ENCODE results near the gene RIOK3. TPM values are rescaled to one million over a fixed set of nuclear protein-coding genes. Genes with fewer than 3 reads are reported as not detected.
A peak's percentile ranks its signal among the peaks of the same experiment; 100 is the strongest.
"Not testable (repeated sequence)": the region's sequence is repeated elsewhere in the genome, so short reads cannot be mapped to it uniquely, and the experiment has no call there.

The RIOK3 gene, protein sequence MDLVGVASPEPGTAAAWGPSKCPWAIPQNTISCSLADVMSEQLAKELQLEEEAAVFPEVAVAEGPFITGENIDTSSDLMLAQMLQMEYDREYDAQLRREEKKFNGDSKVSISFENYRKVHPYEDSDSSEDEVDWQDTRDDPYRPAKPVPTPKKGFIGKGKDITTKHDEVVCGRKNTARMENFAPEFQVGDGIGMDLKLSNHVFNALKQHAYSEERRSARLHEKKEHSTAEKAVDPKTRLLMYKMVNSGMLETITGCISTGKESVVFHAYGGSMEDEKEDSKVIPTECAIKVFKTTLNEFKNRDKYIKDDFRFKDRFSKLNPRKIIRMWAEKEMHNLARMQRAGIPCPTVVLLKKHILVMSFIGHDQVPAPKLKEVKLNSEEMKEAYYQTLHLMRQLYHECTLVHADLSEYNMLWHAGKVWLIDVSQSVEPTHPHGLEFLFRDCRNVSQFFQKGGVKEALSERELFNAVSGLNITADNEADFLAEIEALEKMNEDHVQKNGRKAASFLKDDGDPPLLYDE
- 93.3 TPM for total RNA-seq

DNA sequence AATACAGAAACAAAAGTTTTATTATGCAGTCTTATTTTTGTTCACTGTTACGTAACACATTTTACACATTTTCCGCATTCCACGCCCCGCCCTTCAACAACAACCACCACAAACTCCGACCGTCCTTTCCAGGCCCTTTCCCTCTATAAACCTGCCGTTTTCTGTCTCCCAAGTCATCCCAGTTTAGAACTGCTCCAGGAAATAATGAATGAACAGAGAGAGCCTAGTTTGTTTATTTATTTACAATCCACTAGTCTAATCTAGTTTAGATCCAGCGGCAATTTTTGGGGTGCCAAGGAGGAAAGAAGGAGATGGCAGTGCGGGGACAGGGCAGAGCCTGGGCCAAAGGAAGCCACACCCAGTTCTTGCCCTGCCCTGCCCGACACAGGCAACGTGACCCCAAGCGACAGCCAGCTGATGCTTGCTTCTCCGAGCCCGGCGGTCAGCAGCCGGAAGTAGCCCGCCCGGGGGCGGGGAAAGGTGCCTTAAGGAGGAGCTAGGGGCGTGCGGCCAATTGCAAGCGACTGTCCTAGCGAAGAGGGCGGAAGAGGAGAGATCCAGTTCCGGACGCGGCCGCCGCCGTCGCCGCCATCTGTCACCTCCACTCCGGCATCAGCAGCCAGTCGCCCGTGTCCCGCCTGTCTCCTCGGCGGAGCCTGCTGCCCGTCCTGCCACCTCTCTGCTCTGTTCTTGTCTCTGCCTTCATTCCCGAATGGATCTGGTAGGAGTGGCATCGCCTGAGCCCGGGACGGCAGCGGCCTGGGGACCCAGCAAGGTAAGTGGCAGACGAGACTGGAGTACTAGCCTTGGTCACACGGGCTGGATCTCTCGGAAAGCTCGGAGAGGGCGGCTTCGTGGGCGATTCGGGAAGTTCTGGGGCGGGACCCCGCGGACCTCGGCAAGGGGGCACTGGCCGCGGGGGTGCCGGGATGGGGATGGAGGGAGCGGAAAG lies at the start of gene RIOK3:
TSS of gene RIOK3 (plus strand) at position 560 of the 952 bp plus-strand sequence. CDS start at position 713, 153 bp downstream.
- peak; percentile 98 for DNase-seq

DNA sequence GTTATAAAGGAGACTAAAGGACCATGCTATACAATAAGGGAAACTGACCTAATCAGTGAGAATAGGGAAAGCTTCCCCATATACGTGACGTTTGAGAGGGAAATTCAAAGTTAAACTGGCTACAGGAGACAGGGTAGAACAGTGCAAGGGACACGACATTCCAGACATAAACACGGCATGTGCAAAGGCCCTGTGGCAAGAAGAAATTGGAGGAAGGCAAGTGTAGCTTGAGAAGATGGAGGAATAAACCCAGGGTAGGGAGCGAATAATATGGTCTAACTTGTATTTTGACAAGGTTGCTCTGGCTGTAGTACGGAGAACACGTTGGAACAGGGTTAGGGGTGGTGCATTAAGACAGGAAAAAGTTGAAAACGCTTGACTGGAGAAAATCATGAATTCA lies 49.8 kb upstream of the RIOK3 start:
- DNase-seq, result no peak

DNA sequence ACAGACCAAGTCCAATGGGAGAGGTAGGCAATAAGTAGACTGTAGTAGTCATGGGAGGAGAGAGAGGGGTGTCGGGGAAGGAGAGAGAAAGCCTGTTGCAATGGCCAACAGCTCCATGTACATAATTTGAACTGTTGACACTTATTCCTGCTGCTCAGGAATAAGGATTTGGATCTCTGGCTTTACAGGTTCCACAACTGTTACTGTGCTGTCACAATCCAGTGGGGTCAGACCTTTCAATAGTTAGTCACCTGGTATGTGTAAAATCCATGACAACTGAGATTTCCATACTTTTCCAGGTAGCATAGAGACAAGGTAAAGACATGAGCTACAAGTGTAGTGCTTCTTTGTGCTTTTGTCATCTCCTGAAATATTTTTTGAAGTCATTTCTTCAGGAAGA lies 47.5 kb upstream of the RIOK3 start:
- no peak for DNase-seq

DNA sequence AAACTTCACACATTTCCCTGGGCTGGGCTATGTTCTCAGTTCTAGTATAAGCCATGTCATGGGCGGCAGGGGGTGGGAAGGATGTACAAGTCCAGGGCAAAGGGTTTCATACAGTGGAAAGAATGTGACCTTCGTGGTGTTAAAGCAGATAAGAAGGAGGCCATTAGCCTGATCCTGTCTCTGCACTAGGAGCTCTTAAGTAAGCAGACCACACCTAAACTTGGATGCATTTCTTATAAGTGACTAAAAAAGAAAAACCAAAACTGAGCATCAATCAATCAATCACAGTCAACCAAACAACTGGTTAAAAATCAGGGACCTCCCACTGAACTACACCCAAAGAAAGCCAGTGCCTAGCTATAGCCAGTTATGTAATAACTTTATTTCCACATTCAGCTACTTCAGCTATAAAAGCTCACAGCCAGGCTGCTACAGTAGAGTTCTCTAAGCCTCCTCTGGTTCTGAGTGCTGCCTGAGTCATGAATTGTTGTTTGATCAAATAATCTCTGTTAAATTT lies 46.8 kb upstream of the RIOK3 start:
- DNase-seq, result no peak

DNA sequence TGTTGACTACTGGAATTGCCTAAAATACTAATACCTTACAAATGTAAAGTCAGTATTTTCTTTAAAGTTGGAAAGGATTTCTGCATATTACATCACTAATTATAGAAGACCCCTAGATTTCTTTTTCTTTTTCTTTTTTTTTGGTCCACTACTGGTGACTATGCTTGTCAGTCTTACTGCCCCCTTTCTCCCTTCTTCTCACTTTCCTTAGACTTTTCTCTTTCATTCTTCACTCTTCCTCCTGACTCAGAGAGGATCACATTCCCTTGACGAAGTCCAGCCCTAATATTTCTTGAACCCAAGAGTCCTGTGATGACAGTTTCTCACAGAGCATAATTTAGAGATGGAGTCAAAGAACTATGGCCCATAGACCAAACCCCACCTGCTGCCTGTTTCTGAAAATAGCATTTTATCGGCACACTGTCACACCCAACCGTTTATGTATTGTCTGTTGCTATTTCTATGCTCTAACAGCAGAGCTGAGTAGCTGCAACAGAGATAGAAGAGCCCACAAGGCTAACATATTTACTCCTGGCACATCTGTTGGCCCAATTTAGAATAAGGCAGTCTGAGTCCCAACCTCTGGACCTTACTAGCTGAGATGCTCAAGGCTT lies 40.6 kb upstream of the RIOK3 start:
- DNase-seq, result no peak

DNA sequence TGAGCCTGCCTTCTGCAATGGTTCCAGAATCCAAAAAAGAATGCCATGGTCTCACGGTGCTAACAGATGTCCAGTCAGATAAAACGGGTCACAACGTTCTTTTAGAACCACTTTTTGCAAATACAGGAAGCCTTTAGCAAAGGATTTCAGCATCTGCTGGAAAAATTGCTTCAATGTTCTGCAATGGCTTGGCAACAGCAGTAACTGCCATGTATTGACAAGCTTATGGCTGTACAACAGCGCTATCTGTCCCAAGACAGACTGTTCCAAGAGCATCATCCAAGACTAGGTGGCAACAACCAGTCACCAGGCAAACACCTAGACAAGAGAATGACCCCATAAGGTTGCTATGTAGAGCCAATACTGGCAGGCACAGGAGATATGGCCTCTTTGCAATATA lies 37.6 kb upstream of the RIOK3 start:
- DNase-seq, result no peak

DNA sequence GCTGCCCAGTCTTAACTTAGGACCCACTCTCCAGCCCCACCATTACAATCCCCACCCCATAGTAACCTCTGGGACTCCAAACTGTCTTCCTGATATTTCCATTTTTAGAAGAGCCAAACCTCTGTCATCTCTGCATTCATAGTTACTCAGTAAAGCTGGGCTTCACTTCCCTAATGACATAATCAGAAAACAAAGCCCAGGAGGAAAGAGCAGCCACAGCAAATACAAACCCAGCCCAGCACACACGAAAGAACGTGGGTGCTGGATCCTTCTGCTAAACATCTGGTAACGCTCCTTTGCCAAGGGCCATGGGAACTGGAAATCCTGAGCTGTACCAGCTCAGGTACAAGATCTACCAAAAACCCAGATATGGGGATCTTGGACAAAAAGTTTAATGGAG lies 36.8 kb upstream of the RIOK3 start:
- DNase-seq, result no peak

DNA sequence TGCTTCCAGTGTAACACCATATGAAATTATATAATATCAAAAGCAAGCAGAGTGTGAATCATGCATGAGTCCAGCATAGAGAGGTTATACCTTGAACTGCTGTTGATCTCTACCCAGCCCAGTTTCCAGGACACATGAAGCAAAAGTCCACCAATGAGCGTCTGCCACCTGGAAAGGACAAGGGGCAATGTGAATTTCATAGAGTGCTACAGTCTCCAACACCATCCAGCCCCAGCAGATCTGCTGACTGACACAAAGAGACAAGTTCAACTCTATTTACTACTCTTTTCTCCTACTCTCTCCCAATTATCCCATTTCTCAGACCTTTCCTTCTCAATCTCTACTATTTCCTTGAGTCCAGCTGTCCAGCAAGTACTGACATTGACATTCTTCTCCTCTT lies 31.8 kb upstream of the RIOK3 start:
- DNase-seq, result no peak

DNA sequence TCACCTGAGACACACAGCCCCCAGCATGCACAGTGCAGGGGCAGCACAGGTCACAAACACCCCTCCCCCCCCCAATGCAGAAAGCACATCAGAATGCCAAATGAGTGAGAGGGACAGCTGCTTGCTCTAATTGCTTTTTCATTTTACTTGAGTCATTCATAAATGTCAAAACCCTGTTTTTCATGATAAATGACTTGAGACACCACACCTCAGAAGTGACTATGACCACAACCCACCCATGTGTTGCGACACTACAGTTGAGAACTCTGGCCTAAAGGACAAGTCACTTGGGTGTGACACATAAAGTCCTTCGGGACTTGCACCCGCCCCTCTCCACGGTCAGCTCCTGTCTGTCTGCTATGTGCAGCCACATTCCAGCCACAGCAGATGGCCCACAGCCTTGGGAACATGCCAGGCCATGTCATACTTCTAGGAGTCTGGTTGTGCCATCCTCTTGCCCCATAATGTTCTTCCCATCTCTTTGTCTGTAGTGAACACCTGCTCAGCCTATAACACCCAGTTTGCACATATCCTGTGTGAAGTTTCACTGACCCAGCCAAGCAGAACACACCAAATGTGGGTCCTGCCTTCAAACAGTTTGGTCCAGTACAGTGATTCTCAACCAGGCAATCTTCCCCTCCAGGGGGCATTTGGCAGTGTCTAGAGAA lies 30.2 kb upstream of the RIOK3 start:
- DNase-seq, result peak; percentile 81

DNA sequence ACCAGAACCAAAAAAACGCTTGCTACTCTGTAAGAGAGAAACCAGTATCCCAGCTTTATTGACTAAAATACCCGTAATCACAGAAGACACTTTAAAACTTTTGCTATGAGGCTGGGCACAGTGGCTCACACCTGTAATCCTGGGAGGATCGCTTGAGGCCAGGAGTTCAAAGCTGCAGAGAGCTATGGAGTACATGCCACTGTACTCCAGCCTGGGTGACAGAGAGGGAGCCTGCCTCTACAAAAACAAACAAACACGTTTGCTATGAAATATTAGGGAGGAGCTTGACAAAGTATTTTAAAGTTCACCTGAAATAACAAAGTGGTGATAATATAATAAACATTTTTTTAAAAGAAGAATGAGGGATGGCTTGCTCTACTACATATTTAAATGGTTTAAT lies 28.5 kb upstream of the RIOK3 start:
- DNase-seq, result no peak

DNA sequence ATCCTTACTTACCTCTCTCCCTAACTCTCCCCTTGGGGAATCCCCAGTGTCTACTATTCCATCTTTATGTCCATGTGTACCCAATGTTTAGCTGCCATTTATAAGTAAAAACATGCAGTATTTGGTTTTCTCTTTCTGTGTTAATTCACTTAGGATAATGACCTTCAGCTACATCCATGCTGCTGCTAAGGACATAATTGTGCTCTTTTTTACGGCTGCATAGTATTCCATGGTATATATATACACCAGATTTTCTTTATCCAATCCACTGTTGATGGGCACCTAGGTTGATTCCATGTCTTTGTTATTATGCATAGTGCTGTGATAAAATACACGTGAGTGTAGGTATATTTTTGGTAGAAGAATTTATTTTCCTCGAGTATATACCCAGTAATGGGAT lies 24.3 kb upstream of the RIOK3 start:
- no peak for DNase-seq

DNA sequence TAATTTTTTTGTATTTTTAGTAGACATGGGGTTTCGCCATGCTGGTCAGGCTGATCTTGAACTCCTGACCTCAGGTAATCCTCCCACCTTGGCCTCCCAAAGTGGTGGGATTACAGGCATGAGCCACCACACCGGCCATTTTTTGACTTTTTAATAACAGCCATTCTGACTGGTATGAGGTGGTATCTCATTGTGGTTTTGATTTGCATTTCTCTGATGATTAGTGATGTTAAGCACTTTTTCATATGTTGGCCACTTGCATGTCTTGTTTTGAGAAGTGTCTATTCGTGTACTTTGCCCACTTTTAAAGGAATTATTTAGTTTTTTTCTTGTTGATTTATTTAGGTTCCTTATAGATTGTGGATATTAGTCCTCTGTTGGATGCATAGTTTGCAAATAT lies 23.5 kb upstream of the RIOK3 start:
- DNase-seq, result not testable (repeated sequence)

DNA sequence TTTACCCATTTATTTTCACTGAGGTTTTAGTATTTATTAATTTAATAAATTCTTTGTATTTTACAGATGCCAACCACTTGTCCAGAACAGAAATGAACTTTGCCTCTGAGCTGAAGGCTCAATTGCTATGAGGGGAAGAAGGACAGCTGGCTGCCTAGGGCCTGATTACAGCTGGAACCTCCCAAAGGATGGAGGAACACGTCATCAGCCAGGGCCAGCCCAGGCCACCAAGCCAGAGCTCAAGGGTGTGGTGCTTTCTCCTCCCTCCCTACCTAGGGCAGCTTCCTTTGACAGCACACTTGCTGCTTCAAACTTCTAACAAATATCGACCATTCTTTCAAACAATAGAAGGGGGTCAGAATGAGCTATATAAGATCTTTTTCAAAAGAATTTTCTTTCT lies 19.7 kb upstream of the RIOK3 start:
- peak; percentile 30 for DNase-seq

DNA sequence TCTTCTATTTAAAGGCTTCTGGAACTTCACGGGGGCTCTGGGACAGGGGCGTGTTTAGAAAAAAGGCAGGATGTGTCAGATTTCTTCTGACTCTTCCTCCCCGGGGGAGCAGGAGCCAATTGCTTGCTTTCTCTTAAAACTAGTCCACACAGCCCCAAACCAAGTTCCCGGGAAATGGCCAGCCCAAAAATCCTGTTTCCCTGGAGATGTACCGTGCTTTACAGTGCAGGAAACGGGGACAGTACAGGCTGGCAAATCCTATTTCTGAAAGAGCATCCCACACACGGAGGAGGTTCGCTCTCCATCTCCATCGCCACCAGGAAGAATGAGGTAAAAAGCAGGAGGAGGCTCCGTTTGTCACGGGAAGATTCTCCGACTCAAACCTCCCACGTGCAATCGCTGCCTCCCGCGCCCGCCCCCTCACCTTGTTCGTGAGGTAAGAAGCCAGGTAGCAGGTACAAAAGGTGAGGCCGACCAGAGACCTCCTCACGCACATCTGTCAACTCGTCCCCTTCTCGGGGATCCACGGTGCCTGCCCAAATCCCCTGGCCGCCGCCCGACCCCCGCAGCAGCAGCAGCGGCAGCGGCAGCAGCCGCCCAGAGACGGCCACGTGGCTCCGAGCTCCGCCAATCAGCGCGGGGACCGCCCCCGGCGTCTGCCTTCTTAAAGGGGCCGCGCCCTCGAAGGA lies 15.6 kb upstream of the RIOK3 start:
- peak; percentile 89 for DNase-seq

DNA sequence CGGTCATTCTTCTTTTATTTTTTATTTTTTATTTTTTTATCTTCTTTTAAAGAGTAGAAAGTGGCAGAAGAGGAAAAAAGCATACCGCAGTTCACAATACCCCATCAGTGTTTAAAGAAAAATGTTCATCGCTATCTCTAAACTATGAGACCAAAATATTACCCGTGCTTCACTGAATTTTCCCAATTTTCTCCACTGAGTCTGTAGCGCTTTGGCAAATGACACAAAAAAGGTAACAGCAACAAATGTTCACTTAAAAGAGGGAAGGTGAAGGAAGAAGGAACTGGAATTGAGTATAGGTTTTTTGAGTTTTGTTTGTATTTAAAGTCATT lies 15.1 kb upstream of the RIOK3 start:
- no peak for DNase-seq

DNA sequence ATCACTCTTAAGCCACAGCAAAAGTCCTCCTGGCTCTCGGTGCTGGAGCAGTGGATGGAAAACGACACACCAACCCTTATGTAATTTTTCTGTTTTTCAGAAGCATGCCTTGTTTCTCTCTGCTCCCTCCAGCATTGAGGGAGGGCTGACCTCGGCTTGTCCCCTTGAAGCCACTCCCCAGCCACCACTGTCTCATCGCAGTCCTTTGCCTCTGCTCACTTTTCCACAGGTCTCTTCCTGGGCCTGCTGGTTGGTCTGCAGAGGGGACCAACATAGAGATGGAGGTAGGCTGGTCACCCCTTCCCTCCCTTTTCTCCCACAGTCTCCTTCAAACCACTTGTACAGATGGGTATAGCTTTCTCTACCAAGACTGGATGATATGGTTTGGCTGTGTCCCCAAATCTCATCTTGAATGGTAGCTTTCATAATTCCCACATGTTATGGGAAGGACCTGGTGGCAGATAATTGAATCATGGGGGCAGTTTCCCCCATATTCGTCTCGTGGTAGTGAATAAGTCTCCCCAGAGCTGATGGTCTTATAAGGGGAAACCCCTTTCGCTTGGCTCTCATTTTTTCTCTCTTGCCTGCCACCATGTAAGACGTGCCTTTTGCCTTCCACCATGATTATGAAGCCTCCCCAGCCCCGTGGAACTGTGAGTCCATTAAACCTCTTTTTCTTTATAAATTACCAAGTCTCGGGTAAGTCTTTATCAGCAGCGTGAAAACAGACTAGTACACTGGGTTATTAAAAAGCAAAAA lies 14.3 kb upstream of the RIOK3 start:
- DNase-seq, result no peak

DNA sequence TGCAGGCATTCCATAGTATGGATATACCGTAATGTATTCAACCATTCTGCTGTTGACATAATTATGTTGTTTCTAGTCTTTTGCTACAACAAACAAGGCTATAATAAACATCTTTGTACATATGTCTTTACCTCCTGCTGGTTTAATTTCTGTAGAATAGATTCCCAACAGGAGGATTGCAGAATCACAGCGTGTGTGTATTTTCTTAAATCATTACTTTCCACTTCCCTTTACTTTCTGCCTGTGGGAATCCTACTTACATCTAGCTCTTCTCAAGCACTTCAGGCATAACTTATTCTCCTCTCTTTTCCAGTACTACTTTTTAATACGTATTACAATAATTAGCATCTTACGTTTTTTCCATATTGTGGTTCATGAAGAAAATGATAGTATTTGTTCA lies 13.0 kb upstream of the RIOK3 start:
- no peak for DNase-seq

DNA sequence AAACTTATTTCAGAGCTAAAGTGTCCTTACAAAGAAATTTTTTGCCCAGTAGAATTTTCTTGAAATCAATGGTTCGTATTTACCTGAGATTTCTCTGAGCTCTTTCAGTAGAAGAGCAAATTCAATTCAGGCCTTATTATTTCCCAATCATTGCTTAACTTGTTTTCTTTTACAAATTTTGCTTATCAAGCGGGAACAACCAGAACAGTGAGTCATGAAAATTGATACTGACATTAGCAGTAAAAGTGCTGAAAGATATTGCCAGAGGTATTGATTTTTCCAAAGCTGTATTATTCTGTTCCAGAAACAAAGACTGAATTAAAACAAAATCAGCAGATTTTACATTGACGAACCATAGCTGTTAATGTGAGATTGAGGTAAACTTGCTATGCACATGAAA lies 10.1 kb upstream of the RIOK3 start:
- DNase-seq, result no peak

DNA sequence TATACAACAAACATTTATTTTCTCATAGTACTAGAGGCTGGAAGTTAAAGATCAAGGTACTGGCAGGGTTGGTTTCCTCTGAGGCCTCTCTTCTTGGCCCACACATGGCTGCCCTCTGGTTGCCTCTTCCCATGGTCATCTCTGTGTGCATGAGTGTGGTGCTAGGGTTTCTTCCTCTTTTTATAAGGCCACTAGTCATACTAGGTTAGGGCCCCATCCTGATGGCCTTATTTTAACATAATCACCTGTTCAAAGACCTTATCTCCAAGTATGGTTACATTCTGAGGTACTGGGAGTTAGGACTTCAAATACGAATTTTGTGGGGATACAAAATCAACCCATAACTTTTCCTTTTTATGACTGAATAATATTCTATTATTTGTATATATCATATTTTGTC lies 4.8 kb upstream of the RIOK3 start:
- DNase-seq, result no peak

DNA sequence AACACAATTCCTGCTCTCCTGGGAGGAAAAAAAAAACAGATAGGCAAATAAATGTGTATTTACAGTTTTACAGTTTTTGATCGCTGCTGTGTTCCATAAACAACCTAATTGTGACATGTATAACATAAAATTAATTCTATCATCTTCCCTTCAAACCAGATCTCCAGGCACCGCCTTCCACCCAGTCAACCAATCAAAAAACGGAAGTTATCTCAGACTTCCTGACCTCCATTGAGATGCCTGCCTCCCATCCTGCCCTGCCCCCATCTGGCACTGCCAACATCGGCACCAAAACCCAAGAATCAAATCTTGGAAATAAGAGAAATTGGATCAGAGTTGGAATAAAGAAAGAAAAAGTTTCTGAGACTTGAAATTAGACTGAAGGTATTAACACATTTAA lies 3.1 kb upstream of the RIOK3 start:
- DNase-seq, result no peak

DNA sequence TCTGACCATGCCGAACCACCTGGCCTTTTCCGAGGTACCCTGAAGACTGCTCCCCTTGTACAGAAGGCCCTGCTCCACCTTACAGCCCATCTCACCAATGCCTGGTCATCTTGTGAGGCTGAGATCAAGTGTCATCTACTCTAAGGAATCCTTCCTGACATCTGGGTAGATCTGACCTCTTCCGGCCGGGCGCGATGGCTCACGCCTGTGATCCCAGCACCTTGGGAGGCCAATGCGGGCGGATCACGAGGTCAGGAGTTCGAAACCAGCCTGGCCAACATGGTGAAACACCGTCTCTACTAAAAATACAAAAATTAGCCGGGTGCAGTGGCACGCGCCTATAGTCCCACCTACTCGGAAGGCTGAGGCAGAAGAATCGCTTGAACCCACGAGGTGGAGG lies 2.1 kb upstream of the RIOK3 start:
- no peak for DNase-seq
